Astrocyte of the spinal cord (primary cell): Measurements from ENCODE around the gene SYCP2L.

Experiments
- DNase-seq: peaks from one replicate; pipeline ENCODE4 v3.0.0; 2011; ENCODE audit warnings: low read depth, low spot score
- H3K4me3 ChIP-seq: 2 replicates; pipeline ENCODE4 v1.5.1; 2011; ENCODE audit warnings: low read depth, mild to moderate bottlenecking, low read length, moderate library complexity
- in situ Hi-C: cut with HindIII; loops from 2 replicates; pipeline ENCODE4 v1.10.0; 2017; ENCODE audit warnings: low sequenced_read_pairs
- TF ChIP-seq, protein P1 (sequence below): IDR thresholded peaks from 2 replicates; pipeline ENCODE4 v1.5.1; 2012; ENCODE audit warnings: low read depth, mild to moderate bottlenecking, low read length, inconsistent platforms

Gene SYCP2L

DNA sequence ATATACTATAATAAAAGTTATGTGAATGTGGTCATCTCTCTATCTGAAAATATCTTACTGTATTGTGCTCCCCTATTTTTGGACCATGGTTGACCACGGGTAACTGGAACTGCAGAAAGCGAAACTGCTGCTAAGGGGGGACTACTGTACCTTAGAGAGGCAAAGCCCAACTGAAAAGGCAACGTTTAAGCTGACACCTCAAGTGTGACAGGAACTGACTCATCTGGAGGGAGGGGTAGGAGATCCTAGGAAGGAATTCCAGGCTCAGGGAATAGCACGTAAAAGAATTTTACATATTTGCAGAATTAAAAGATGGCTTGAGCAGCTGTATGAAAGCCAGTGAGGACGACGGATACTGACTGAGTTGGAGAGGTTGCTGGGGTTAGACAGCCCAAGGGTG lies 122.5 kb downstream of the SYCP2L start:
- TF ChIP-seq, protein P1, sequence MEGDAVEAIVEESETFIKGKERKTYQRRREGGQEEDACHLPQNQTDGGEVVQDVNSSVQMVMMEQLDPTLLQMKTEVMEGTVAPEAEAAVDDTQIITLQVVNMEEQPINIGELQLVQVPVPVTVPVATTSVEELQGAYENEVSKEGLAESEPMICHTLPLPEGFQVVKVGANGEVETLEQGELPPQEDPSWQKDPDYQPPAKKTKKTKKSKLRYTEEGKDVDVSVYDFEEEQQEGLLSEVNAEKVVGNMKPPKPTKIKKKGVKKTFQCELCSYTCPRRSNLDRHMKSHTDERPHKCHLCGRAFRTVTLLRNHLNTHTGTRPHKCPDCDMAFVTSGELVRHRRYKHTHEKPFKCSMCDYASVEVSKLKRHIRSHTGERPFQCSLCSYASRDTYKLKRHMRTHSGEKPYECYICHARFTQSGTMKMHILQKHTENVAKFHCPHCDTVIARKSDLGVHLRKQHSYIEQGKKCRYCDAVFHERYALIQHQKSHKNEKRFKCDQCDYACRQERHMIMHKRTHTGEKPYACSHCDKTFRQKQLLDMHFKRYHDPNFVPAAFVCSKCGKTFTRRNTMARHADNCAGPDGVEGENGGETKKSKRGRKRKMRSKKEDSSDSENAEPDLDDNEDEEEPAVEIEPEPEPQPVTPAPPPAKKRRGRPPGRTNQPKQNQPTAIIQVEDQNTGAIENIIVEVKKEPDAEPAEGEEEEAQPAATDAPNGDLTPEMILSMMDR = no peak
- DNase-seq = peak; percentile 9
- in situ Hi-C loops = no loop called here
- H3K4me3 ChIP-seq = no peak overlapping the region

DNA sequence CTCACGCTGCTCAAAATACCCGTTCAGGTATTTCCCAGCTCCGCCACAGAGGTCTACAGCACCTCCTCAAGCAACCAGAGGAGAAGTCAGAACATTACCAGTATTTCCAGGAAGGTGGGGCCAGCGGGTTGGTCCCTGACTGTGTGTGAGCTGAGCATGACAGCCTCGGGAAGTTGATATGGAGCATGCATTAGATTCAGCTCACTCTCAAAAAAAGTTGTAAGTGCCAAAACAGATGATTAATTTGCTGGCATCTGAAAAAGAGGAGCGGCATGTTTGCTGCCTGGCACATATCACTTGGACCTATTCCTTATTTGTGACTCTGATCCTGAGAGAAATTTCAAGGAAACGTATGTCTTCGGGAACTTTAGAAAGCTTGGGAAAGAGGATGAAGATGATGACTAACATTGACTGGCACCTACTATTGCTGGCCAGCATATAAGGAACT lies 125.0 kb downstream of the SYCP2L start:
- no peak overlapping the region for H3K4me3 ChIP-seq
- TF ChIP-seq, protein P1 = no peak
- no peak for DNase-seq
- in situ Hi-C loops = no loop called here

DNA sequence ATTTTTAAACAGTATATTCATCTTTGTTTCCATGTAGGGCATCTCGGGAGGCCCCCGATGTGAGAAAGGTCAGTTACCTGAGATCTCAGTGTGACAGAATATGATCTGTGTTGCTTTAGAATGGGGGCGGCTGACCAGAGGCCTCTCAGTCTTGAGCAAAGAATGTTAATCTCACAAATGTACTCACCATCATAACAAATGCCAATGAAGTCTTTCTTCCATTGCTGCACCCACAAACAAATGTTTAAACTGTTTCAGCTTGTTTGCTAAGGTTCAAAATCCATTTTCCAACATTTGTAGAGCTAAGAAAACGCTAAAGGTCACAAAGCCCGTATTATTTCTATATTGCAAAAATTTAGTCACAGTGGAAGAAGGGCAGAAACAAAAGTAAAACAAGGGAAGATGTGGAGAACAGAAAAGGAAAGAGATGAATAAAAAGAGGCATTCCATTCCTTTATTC lies 125.5 kb downstream of the SYCP2L start:
- no peak for DNase-seq
- in situ Hi-C loops = no loop called here
- H3K4me3 ChIP-seq = no peak overlapping the region
- TF ChIP-seq, protein P1 = no peak

DNA sequence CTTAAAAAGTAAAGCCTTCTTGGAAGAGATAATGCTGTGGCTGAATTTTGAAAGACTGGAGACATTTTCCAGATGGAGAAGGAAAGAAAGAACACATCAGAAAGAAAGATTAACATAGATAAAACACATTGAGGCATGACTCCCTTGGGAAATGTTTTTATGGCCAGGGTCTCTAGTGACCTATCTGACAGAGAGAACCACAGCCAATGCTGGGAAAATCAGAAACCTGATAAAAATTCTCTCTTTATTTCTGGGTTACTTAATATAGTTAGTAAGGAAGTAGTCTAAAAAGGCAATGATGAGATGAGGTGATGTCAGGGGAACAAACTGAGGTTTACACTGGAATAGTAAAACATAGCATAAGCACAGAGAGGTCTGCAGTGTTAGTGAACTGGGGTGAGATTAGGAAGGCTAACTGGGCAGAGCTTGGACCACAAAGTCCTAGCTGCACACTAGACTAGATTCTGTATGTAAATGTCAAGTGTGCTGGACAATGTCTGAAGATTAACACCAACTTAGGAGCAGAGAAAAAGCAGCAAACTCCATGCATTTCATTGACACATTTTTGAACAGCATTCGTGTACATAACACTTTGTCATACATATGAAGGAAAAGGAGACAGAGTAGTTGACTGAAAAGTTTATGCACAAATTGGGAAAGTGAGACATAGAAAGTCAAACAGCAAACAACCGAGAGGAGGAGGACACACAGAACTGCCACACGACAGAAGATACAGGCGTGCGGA lies 126.3 kb downstream of the SYCP2L start:
- no peak for DNase-seq
- no peak overlapping the region for H3K4me3 ChIP-seq
- in situ Hi-C loops = no loop called here
- TF ChIP-seq, protein P1 = no peak

DNA sequence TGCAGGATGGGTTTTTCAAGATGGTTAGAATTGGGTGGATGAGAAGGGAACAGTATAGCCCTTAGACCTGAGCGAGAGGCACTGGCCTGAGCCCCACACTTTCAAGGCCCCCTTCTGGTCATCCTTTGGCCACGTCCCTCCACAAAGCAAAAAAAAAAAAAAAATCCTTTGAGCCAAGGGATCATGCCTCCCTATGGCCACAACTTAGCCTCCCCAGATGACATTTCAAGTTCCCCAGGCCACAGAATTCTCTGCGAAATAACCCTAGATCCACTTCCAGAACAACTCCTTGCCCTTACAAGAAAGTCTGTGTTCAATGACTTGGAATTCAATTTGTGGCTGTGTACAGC lies 126.8 kb downstream of the SYCP2L start:
- no peak for DNase-seq
- H3K4me3 ChIP-seq = no peak overlapping the region
- TF ChIP-seq, protein P1 = no peak
- in situ Hi-C loops = no loop called here

DNA sequence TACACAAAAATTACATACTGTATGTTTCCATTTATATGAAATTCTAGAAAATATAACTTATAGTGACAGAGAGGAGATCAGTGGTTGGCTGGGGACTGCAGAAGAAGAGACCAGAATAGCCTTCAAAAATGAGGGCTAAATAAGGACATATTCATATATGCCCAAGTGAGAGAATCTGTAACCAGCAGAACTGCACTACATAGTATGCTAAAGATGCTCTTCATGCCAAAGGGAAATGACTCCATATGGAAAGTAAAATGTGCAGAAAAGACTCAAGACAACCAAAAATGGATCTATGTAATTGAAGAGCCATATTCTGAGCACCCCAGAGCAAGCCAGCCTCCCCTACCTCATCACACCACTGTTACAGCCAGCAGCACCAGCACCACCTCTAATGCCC lies 128.2 kb downstream of the SYCP2L start:
- no peak for DNase-seq
- in situ Hi-C loops = no loop called here
- TF ChIP-seq, protein P1 = no peak

DNA sequence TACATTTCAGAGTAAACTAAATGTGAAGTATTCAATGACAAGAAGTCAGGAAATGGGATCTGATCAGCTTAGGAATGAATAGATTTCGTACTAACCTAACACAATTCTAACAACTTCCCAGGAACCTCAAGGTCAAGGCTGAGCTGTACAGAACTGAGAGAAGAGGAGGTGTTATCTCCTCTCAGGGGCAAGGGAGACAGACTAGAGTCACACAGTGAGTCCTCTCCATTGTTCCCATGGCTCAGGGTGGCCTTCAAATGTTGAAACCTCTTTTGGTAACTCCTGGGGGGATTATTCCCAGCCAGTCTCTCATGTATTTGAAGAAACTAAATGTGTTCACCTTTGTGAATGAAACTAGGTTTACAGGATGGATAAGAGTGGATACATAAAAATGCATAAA lies 129.6 kb downstream of the SYCP2L start:
- in situ Hi-C loops = no loop called here
- no peak for DNase-seq
- TF ChIP-seq, protein P1 = no peak
- H3K4me3 ChIP-seq = no peak overlapping the region

More for the DNA sequence above, 128.2 kb downstream of the SYCP2L start:
- no peak overlapping the region for H3K4me3 ChIP-seq
